GM21423 (cell line): ENCODE measurements around the gene AACS.
"Not testable (repeated sequence)": the region's sequence is repeated elsewhere in the genome, so short reads cannot be mapped to it uniquely, and the experiment has no call there.

Experiments
- ATAC-seq: cut with Tn5 transposase; IDR thresholded peaks from one replicate; pipeline ENCODE4 v1.9.1; 2021; ENCODE audit warnings: mild to moderate bottlenecking, moderate library complexity; ENCODE audit not compliant: unreplicated experiment

The AACS gene

DNA sequence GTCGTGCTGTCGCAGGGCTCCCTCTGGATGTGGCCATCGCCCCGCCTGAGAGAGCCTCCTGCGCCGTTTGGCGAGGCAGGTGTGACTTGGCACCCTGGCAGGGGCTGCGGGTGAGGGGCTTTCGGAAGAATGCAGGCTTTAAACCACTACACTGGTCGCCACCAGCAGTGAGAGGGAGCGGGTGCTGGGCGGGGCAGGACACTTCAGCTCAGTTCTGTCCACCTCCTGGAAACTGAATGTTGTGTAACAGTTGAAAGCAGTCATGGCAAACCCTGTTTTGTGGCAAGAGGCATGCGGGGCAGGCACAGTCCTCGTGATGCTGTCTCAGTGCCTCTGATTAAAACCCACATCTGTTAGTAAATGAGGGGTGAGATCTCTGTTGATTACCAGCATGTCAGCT lies 55.9 kb downstream of the AACS start:
- ATAC-seq, result no peak

- no peak for ATAC-seq
These were observed 57.4 kb downstream of the AACS start for GRCh38 chr12:125122668-125123067.

DNA sequence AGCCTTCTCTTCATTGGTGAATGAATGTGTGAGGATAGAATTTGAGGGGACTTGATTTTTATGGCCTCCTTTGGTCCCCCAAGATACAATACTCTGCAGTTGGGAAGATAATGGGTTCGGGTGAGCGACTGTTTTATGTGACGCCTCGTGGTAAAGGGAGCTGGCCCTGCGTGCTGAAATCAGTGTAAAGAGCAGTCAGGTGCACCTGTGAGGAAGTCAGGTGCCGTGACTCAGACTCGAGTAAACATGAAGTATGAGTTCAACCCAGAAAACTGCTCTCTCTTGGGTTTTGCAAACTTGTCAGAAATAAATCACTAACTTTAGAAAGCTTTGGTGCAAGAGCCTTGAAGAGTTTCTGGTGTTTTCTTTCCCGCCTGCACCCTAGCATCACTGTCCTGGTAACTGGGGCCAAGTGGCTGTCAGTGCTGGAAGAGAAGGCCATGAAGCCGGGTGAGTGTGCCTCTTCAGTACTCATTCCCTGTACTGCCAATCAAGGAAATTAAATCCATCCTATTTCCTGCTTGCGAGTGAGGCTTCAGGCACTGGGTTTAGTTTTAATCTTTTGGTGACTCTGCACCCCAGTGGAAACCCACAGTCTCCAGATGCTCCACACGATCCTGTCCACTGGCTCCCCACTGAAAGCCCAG lies 59.2 kb downstream of the AACS start:
- ATAC-seq, result no peak

GRCh38 chr12:125125271-125125670 lies 60.0 kb downstream of the AACS start:
- ATAC-seq, result no peak

DNA sequence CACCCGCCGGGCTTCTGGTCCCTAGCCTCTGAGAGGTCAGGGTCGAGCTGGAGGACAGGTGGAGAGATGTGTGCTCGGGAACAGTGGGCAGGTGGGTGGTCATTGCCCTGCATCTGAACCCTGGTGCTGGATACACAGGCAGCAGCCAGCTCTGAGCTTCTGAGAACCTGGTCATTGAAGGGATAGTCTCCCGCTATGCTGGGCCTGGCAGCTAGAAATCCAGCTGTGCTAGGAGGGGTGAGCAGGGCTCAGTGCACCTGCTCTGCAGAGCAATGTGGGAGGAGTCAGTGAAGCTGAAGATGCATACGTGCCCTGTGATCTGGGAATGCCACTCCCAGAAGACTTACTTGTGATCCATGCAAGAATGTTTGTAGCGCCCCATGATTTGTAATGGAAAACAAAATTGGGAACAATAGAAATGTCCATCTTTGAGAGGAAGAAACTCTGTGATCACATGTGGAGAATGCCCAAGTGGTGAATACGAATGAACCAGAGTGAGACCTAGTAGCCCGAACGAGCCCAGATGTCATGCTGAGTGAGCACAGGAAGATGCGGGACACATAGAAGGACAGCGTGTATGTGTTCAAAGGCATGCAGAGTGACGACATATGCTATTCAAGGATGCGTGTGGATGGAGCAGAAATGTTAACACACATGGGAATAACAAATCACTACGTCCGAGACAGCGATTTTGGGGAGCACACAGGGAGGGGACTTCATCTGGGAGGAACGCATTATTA lies 63.4 kb downstream of the AACS start:
- ATAC-seq, result no peak

DNA sequence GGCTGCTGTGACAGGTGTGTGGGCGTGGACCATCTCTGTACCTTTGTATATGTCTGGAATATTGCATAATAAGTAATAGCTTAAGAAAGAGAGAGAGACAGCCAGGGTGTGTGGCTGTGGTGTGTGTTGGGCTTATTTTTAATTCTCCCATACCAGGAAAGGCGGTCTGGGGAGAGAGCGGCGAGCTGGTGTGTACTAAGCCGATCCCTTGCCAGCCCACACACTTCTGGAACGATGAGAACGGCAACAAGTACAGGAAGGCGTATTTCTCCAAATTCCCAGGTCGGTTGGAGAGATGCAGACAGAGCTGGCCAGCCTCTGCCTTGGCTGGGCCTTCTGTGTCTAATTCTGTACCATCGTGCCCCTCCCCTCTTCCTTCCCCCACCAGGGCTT lies 63.9 kb downstream of the AACS start:
- no peak for ATAC-seq

GRCh38 chr12:125129591-125130255 lies 64.5 kb downstream of the AACS start:
- no peak for ATAC-seq

DNA sequence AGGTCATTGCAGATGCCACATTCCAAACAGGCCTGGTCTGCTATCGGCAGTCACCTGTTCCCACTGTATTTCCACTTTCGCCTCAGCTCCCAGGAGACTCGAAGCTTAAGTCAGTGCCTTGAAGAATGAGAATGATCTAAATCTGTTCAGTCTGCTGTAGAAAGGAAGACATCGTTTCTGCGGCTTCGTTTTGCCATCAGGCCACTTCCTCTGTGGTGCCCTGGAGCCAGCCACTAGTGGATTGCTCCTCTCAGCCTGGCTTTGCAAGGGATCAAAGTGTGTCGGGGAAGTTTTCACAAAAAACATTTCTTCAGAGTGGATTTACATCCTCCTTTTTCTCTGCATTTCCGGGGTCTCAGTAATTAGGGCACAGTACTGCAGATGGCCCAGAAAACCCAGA lies 66.7 kb downstream of the AACS start:
- ATAC-seq, result no peak

GRCh38 chr12:125132698-125133400 lies 67.6 kb downstream of the AACS start:
- ATAC-seq, result no peak

- ATAC-seq, result no peak
These were observed 68.4 kb downstream of the AACS start for GRCh38 chr12:125133616-125134015.

GRCh38 chr12:125134576-125134975 lies 69.3 kb downstream of the AACS start:
- ATAC-seq, result no peak

DNA sequence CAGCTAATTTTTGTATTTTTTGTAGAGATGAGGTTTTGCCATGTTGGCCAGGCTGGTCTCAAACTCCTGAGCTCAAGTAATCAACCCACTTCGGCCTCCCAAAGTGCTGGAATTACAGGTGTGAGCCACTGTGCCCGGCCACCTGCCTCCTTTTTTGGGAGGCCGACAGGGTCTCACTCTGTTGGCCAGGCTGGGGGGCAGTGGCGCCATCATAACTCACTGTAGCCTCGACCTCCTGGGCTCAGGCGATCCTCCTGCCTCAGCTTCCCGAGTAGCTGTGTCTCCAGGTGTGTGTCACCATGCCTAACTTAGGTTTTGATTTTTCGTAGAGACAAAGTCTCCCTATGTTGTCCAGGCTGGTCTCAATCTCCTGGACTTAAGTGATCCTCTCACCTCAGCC lies 70.7 kb downstream of the AACS start:
- no peak for ATAC-seq

DNA sequence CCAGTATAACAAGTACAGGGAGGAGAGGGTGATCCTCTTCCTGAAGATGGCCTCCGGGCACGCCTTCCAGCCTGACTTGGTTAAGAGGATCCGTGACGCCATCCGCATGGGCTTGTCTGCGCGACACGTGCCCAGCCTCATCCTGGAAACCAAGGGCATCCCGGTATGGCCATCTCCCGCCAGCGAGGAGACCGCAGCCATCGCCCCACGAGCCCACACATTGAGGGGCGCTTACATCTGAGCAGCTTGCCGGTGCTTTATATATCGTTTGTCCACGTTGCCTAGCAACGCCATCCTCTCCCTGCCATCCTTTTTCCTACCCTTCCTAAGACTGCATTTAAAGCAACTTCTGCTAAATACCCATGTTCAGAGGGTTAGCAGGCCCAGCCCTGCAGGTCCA lies 71.5 kb downstream of the AACS start:
- ATAC-seq, result no peak

GRCh38 chr12:125137766-125138344 lies 72.6 kb downstream of the AACS start:
- no peak for ATAC-seq

- ATAC-seq, result no peak
These were observed 75.3 kb downstream of the AACS start for GRCh38 chr12:125140279-125141209.

DNA sequence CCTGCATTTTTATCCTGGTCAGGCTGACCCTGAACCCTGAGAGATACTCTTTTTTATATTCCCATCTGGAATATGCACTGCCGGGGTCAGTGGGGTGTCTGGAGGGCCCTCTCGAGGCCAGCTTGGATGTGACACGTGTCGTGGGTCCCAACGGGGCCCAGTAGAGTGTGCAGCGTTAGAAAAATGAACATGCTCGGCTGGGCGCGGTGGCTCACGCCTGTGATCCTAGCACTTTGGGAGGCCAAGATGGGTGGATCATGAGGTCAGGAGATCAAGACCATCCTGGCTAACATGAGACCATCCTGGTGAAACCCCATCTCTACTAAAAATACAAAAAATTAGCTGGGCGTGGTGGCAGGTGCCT lies 76.0 kb downstream of the AACS start:
- not testable (repeated sequence) for ATAC-seq

DNA sequence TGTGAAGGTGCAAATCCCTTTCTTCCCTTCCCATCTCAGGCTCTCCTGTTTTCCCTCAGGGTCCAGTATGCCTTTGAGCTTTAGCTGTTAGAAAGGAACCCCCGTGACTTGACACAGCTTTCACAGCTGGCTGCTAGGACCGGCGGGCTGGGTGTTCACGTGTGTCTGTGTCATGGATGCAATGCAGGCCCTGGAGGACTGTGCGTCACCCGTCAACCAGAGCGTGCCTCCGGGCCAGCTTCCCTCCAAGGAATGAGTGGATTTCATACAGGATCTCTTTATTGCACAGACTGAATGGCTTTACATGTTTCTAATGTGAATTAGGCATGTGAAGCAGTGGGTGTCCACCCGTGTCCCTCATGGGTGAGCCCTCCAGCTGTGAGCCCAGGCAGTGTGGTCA lies 77.4 kb downstream of the AACS start:
- ATAC-seq, result no peak

GRCh38 chr12:125143491-125143890 lies 78.3 kb downstream of the AACS start:
- ATAC-seq, result no peak

DNA sequence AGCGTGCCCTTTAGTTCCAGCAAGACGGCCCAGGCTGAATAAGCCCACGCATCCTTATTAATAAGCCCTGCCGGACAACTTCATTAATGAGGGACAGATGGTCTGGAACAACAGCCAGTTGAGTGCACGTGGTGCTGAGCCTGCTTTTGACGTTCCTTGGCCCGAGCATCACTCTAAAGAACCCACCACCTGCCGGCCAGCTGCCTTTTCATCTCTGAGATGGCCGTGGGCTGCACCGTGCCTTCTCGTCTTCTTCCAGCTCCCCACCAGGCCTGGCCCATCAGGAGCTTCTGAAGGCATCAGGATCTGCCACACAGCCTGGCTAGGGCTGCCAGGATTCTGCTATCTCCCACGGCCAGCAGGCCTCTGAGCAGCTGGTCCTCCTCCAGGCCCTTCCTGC lies 80.0 kb downstream of the AACS start:
- no peak for ATAC-seq

- ATAC-seq, result no peak
These were observed 83.1 kb downstream of the AACS start for GRCh38 chr12:125148316-125148715.
